ENCODE measurements around the gene EEFSEC. TPM values are rescaled to one million over a fixed set of nuclear protein-coding genes. Genes with fewer than 3 reads are reported as not detected.

EEFSEC gene
- total RNA-seq, 1 donor from 2014 or later: 2.6 TPM

DNA sequence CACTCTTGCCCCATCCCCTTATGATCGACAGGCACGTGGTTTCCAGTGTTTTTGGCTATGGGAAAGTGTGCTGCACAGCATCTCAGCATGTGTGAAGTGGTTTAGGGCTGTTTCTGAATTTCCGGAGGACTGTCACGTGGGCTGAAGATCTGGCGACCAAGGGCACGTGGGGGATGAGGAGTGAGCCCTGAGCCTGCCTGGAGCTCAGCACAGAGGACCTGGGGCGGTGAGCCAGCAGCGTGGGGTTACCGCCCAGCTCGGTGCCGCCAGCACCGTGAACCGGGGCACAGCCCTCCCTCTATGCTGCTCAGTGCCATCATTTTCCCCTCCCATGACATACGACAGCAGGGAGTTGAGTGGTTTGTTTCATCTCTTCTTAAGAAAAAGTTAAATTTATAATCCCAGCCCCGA, 163.2 kb downstream of the EEFSEC start:
- Histone ChIP-seq H3K27ac (ENCODE audit: low read depth, low read length) (no peak overlapping the region), H3K9ac (ENCODE audit: low read depth in 1 of 3, low read length in 3 of 3) (no peak overlapping the region), H3K4me1 (ENCODE audit: control insufficient read depth in 3 of 3, insufficient read depth in 3 of 3, low read length in 3 of 3) (peaks cover 10 to 18% (median 14%) of the 10 kb centered on the region in 3 donors), H3K4me3 (ENCODE audit: low read length in 3 of 3) (no peak overlapping the region), H3K36me3 (ENCODE audit: control insufficient read depth in 3 of 3, insufficient read depth in 3 of 3, low read length in 3 of 3) (peaks cover 3 to 9% (median 7%) of the 10 kb centered on the region in 3 donors), H3K27me3 (ENCODE audit: control insufficient read depth in 3 of 3, insufficient read depth in 3 of 3, low read length in 3 of 3) (no peaks in the 10 kb centered on the region), H3K9me3 (ENCODE audit: control insufficient read depth in 3 of 3, low read length in 3 of 3) (no peaks in the 10 kb centered on the region)

DNA sequence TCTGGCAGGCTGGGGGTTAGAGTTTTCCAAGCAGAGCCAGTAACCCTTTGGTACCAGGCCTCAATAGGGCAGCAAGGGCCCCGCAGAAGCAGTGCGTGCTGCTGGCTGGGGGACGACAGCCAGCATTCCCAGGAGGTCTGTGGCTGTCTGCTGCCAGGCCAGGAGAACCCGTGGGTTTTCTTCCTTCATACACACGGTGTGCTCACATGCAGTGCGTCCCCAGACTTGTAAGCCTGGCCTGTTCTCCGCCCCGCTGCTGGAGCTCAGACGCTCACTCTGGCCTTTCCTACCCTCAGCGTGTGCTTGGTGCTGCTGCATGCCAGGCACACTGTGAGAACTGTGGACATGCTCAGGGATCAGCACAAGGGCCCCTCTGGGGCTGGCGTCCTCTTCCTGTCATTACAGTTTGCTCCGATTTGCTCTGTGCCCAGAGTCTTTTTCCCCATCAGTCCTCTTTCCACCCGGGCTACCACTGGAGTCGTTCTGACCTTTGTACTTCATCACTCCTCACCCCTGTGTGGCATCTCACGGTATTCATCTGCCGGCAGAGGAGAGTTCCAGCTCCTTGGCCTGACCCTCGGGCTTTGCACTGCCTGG, 163.9 kb downstream of the EEFSEC start:
- H3K4me1 ChIP-seq (ENCODE audit: control insufficient read depth in 3 of 3, insufficient read depth in 3 of 3, low read length in 3 of 3): peaks cover 10 to 25% (median 13%) of the 10 kb centered on the region in 3 donors
- no peaks in the 10 kb centered on the region for H3K9me3 ChIP-seq (ENCODE audit: control insufficient read depth in 3 of 3, low read length in 3 of 3)
- no peak overlapping the region for H3K27ac ChIP-seq (ENCODE audit: low read depth, low read length)
- no peaks in the 10 kb centered on the region for H3K27me3 ChIP-seq (ENCODE audit: control insufficient read depth in 3 of 3, insufficient read depth in 3 of 3, low read length in 3 of 3)
- no peak overlapping the region for H3K4me3 ChIP-seq (ENCODE audit: low read length in 3 of 3)
- H3K9ac ChIP-seq (ENCODE audit: low read depth in 1 of 3, low read length in 3 of 3): peak overlapping the region in 1 of 3 donors; percentile 33
- peaks cover 3 to 9% (median 7%) of the 10 kb centered on the region in 3 donors for H3K36me3 ChIP-seq (ENCODE audit: control insufficient read depth in 3 of 3, insufficient read depth in 3 of 3, low read length in 3 of 3)

DNA sequence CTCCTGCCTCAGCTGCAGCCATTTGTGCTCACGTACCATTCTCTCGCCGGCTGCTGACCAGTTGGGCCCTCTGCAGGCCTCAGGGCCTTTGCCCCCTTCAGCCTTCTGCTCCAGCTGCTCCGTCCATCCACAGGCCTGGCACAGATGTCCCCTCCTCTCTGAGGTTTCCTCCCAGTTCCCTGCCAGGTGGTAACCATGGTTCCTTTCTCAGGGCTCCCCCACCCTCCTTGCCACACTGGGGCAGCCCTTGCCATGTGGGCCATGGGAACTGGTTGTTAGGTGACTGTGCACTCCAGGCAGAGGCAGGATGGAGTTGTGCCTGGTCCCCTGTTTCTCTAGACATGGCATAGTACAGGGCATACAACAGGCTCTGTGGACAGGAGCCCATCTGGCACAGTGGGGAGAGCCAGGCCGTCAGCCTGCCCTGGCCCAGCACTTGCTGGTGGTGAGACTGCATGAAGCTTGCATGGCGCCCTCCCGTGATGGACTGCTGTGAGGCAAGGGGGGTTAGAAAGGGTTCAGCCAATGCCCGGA, 164.5 kb downstream of the EEFSEC start:
- H3K4me1 ChIP-seq (ENCODE audit: control insufficient read depth in 3 of 3, insufficient read depth in 3 of 3, low read length in 3 of 3): peaks cover 10 to 30% (median 14%) of the 10 kb centered on the region in 3 donors
- H3K4me3 ChIP-seq (ENCODE audit: low read length in 3 of 3): no peak overlapping the region
- H3K27ac ChIP-seq (ENCODE audit: low read depth, low read length): no peak overlapping the region
- H3K36me3 ChIP-seq (ENCODE audit: control insufficient read depth in 3 of 3, insufficient read depth in 3 of 3, low read length in 3 of 3): peaks cover 3 to 9% (median 7%) of the 10 kb centered on the region in 3 donors
- no peaks in the 10 kb centered on the region for H3K27me3 ChIP-seq (ENCODE audit: control insufficient read depth in 3 of 3, insufficient read depth in 3 of 3, low read length in 3 of 3)
- H3K9ac ChIP-seq (ENCODE audit: low read depth in 1 of 3, low read length in 3 of 3): peak overlapping the region in 1 of 3 donors; percentile 33
- no peaks in the 10 kb centered on the region for H3K9me3 ChIP-seq (ENCODE audit: control insufficient read depth in 3 of 3, low read length in 3 of 3)

DNA sequence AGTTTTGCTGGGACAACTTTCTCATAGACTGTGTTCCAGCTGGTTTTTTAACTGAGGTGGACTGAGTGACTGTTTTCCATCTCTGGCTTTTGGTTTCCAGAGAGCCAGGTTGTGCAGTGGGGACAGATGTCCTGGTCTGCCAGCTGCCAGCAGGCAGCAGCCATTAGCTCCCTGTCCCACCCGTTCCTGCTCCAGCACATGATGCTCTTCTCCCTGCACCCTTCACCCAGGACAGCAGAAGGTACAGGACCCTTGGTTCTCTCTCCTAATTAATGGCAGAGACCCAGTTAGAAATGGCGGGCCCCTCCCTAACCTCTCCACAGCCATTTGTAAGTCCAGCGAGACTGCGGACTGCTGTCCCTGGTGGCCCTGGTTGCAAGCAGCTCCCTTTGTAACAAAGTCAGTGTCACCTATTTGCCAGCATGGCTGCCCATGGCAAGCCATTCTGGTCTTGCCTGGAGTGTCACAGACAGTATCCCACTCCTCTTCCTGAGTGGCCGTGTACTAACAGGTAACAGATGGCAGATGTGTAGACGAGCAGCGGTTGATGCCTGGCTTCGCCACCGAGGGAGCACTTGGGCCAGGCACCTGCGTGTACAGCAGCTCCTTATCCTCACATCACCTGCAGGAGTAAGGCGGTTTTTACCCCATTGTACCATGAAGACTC, 165.1 kb downstream of the EEFSEC start:
- no peak overlapping the region for H3K27ac ChIP-seq (ENCODE audit: low read depth, low read length)
- no peak overlapping the region for H3K9ac ChIP-seq (ENCODE audit: low read depth in 1 of 3, low read length in 3 of 3)
- peaks cover 10 to 34% (median 17%) of the 10 kb centered on the region in 3 donors for H3K4me1 ChIP-seq (ENCODE audit: control insufficient read depth in 3 of 3, insufficient read depth in 3 of 3, low read length in 3 of 3)
- H3K27me3 ChIP-seq (ENCODE audit: control insufficient read depth in 3 of 3, insufficient read depth in 3 of 3, low read length in 3 of 3): no peaks in the 10 kb centered on the region
- H3K9me3 ChIP-seq (ENCODE audit: control insufficient read depth in 3 of 3, low read length in 3 of 3): no peaks in the 10 kb centered on the region
- H3K36me3 ChIP-seq (ENCODE audit: control insufficient read depth in 3 of 3, insufficient read depth in 3 of 3, low read length in 3 of 3): peaks cover 3 to 9% (median 7%) of the 10 kb centered on the region in 3 donors
- H3K4me3 ChIP-seq (ENCODE audit: low read length in 3 of 3): no peak overlapping the region

DNA sequence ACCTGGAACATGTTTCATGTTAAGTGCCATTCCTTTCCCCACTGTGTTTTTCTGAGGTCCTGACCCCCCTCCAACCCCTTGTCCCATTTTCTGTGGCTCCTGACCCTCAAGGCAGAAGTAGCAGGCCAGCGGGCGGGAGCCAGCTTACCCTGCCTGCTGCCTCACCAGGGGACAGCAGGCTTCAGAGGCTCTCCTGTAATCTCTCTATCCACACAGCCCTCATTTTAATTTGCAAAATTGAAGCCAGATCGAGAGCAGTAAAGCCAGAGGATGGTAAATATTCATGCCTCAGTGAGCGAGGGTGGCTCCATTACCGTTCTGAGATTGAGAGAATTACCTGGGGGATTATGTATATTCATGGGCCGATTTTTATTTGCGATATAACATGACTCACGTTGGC, 165.8 kb downstream of the EEFSEC start:
- H3K27ac ChIP-seq (ENCODE audit: low read depth, low read length): no peak overlapping the region

DNA sequence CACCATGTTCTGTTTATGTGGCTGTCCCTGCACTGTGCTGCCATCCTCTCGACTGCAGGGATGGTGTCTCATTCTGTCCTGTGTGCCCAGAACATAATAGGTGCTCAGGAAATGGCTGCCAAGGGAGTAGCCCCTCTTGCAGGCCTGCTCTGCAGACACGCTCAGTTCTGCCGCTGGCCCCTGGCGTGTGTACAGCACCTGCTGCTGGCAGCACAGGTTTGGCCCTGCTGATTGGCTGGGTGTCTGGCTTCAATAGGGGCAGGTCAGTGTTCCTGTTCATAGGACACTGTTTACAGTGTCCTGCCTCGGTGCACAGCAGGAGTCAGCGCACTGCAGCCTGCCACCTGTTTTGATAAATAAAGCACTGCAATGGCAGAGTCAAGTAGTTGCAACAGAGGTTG, 166.5 kb downstream of the EEFSEC start:
- Histone ChIP-seq H3K9ac (ENCODE audit: low read depth in 1 of 3, low read length in 3 of 3) (peak overlapping the region in 1 of 3 donors; percentile 33), H3K4me1 (ENCODE audit: control insufficient read depth in 3 of 3, insufficient read depth in 3 of 3, low read length in 3 of 3) (peaks cover 12 to 39% (median 22%) of the 10 kb centered on the region in 3 donors), H3K36me3 (ENCODE audit: control insufficient read depth in 3 of 3, insufficient read depth in 3 of 3, low read length in 3 of 3) (peaks cover 3 to 9% (median 7%) of the 10 kb centered on the region in 3 donors), H3K9me3 (ENCODE audit: control insufficient read depth in 3 of 3, low read length in 3 of 3) (no peaks in the 10 kb centered on the region), H3K4me3 (ENCODE audit: low read length in 3 of 3) (no peak overlapping the region), H3K27ac (ENCODE audit: low read depth, low read length) (no peak overlapping the region), H3K27me3 (ENCODE audit: control insufficient read depth in 3 of 3, insufficient read depth in 3 of 3, low read length in 3 of 3) (no peaks in the 10 kb centered on the region)

More for the DNA sequence above, 165.8 kb downstream of the EEFSEC start:
- no peaks in the 10 kb centered on the region for H3K9me3 ChIP-seq (ENCODE audit: control insufficient read depth in 3 of 3, low read length in 3 of 3)
- peaks cover 12 to 39% (median 22%) of the 10 kb centered on the region in 3 donors for H3K4me1 ChIP-seq (ENCODE audit: control insufficient read depth in 3 of 3, insufficient read depth in 3 of 3, low read length in 3 of 3)
- no peak overlapping the region for H3K9ac ChIP-seq (ENCODE audit: low read depth in 1 of 3, low read length in 3 of 3)
- H3K27me3 ChIP-seq (ENCODE audit: control insufficient read depth in 3 of 3, insufficient read depth in 3 of 3, low read length in 3 of 3): no peaks in the 10 kb centered on the region
- H3K4me3 ChIP-seq (ENCODE audit: low read length in 3 of 3): no peak overlapping the region
- H3K36me3 ChIP-seq (ENCODE audit: control insufficient read depth in 3 of 3, insufficient read depth in 3 of 3, low read length in 3 of 3): peaks cover 3 to 9% (median 7%) of the 10 kb centered on the region in 3 donors

DNA sequence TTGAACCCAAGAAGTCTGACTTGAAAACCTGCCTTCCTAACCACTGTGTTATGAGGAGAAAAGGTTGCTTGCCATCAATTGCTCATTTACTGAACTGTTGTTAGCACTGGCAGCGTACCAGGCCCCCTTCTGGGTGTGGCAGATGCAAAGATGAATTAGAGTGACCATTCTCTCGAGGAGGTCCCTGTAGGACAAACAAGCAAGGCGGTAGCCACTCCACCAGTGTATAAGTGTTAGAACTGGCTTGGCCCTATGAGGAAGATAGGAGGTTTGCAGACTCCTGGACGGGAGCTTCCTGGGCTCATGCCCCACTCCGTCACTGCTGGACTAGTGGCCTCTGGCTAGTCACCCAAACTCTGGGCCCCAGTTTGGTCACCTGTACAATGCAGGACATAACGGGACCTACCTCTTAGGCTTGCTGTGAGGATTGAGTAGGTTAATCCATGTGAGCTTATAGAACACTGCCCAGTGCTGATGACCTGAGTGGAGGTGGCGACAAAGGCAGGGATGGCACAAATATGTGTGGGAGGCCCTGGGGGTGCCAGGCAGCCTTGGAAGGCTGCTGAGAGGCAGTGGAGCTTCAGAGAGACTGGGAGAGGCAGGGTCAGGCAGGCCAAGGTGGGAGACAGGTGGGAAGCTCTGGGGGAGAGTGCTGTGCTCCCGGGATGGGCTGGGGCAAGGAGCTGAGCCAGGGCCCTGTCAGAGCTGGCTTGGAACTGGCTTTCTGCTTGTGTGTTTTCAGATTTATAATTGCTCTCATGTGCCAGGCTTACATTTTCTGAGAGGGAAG, 167.5 kb downstream of the EEFSEC start:
- Histone ChIP-seq H3K9me3 (ENCODE audit: control insufficient read depth in 3 of 3, low read length in 3 of 3) (no peaks in the 10 kb centered on the region), H3K9ac (ENCODE audit: low read depth in 1 of 3, low read length in 3 of 3) (no peak overlapping the region)

DNA sequence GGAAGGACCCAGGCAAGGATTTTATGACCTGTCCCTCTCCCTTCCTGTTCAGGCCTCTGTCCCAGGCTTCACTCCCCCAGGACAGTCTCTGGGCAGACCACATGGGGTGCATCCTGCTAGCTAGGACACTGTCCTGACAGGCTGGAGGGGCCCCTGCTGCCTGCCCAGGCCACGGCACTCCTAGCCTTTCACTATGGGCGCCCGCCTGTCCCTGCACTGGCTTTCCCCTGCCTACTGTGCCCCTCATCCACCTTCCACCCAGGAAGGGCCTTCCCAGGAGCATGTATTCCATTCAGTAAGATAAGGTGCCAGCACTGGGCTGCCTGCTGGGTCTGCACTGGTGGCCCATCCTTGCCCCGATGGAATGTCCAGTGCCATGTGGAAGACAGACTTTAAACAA, 168.1 kb downstream of the EEFSEC start:
- Histone ChIP-seq H3K4me1 (ENCODE audit: control insufficient read depth in 3 of 3, insufficient read depth in 3 of 3, low read length in 3 of 3) (peaks cover 12 to 39% (median 22%) of the 10 kb centered on the region in 3 donors), H3K36me3 (ENCODE audit: control insufficient read depth in 3 of 3, insufficient read depth in 3 of 3, low read length in 3 of 3) (peaks cover 3 to 9% (median 7%) of the 10 kb centered on the region in 3 donors), H3K4me3 (ENCODE audit: low read length in 3 of 3) (no peak overlapping the region), H3K9me3 (ENCODE audit: control insufficient read depth in 3 of 3, low read length in 3 of 3) (no peaks in the 10 kb centered on the region), H3K27me3 (ENCODE audit: control insufficient read depth in 3 of 3, insufficient read depth in 3 of 3, low read length in 3 of 3) (no peaks in the 10 kb centered on the region), H3K27ac (ENCODE audit: low read depth, low read length) (no peak overlapping the region), H3K9ac (ENCODE audit: low read depth in 1 of 3, low read length in 3 of 3) (no peak overlapping the region)

More for the DNA sequence above, 167.5 kb downstream of the EEFSEC start:
- Histone ChIP-seq H3K4me1 (ENCODE audit: control insufficient read depth in 3 of 3, insufficient read depth in 3 of 3, low read length in 3 of 3) (peaks cover 12 to 39% (median 22%) of the 10 kb centered on the region in 3 donors), H3K27ac (ENCODE audit: low read depth, low read length) (no peak overlapping the region), H3K36me3 (ENCODE audit: control insufficient read depth in 3 of 3, insufficient read depth in 3 of 3, low read length in 3 of 3) (peaks cover 3 to 9% (median 7%) of the 10 kb centered on the region in 3 donors), H3K27me3 (ENCODE audit: control insufficient read depth in 3 of 3, insufficient read depth in 3 of 3, low read length in 3 of 3) (no peaks in the 10 kb centered on the region), H3K4me3 (ENCODE audit: low read length in 3 of 3) (no peak overlapping the region)

DNA sequence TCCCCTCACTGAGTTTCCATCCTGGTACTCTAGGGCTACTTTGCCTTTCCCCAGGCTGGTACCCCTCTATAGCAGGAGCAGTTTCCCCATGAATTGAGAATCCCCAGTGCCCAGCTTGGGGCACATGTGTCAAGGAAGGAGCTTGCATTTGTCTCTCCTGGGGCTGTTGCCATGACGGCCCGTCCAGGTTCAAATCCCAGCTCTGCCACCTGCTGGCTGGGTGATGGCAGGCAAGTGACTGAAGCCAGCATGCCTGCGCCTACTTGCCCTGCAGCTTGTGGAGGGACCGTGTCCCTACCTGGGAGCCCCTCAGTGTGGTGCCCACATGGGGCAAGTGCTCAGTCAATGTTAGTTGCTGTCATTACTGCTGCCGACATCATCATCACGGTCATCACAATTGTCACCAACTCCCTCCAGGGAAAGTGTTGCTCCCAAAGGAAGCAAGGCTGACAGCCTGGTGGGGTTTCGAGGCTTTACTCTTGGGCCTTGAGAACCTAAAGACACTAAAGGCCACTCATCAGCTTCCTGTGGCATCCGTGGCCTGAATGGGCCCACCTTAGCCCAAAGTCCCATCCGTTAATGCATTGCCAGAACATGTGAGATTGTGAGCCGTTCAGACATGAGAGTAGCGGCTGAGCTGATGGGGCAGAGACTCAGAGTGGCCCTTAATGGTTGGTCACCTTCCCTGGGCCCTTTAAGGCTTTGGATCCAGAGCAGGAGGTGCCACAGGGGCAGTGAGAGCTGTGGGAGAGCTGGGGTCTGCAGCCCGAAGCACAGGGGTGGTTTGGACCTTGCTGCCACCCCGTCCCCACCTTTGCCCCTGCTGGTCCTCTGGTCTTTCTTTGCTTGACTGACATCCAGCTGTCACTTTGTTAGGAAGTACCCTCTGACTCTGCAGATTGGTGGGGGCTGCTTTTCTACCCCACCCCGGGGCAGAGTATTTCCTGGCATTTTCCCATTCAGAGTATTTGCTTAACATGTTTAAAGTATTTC, 169.0 kb downstream of the EEFSEC start:
- Histone ChIP-seq H3K27ac (ENCODE audit: low read depth, low read length) (no peak overlapping the region), H3K4me3 (ENCODE audit: low read length in 3 of 3) (no peak overlapping the region), H3K4me1 (ENCODE audit: control insufficient read depth in 3 of 3, insufficient read depth in 3 of 3, low read length in 3 of 3) (peaks cover 11 to 36% (median 22%) of the 10 kb centered on the region in 3 donors), H3K9me3 (ENCODE audit: control insufficient read depth in 3 of 3, low read length in 3 of 3) (no peaks in the 10 kb centered on the region), H3K27me3 (ENCODE audit: control insufficient read depth in 3 of 3, insufficient read depth in 3 of 3, low read length in 3 of 3) (no peaks in the 10 kb centered on the region), H3K36me3 (ENCODE audit: control insufficient read depth in 3 of 3, insufficient read depth in 3 of 3, low read length in 3 of 3) (peaks cover 3 to 9% (median 7%) of the 10 kb centered on the region in 3 donors), H3K9ac (ENCODE audit: low read depth in 1 of 3, low read length in 3 of 3) (no peak overlapping the region)

Data from skeletal muscle tissue (tissue), 4 donors.